Stimulated activated CD8-positive, alpha-beta memory T cell treated with anti-CD3 and anti-CD28 coated beads, Interleukin-7, amount 100 ng/mL, for 4 hours (primary cell): ENCODE results near the gene NID1.

ENCODE experiments used
- DNase-seq, 2 donors: peaks; one replicate each; pipeline ENCODE4 v3.0.0-alpha.2; 2020; ENCODE audit warnings: low read depth in 2 of 2

NID1 gene, protein sequence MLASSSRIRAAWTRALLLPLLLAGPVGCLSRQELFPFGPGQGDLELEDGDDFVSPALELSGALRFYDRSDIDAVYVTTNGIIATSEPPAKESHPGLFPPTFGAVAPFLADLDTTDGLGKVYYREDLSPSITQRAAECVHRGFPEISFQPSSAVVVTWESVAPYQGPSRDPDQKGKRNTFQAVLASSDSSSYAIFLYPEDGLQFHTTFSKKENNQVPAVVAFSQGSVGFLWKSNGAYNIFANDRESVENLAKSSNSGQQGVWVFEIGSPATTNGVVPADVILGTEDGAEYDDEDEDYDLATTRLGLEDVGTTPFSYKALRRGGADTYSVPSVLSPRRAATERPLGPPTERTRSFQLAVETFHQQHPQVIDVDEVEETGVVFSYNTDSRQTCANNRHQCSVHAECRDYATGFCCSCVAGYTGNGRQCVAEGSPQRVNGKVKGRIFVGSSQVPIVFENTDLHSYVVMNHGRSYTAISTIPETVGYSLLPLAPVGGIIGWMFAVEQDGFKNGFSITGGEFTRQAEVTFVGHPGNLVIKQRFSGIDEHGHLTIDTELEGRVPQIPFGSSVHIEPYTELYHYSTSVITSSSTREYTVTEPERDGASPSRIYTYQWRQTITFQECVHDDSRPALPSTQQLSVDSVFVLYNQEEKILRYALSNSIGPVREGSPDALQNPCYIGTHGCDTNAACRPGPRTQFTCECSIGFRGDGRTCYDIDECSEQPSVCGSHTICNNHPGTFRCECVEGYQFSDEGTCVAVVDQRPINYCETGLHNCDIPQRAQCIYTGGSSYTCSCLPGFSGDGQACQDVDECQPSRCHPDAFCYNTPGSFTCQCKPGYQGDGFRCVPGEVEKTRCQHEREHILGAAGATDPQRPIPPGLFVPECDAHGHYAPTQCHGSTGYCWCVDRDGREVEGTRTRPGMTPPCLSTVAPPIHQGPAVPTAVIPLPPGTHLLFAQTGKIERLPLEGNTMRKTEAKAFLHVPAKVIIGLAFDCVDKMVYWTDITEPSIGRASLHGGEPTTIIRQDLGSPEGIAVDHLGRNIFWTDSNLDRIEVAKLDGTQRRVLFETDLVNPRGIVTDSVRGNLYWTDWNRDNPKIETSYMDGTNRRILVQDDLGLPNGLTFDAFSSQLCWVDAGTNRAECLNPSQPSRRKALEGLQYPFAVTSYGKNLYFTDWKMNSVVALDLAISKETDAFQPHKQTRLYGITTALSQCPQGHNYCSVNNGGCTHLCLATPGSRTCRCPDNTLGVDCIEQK

GRCh38 chr1:236064674-236065508, at the start of gene NID1:
TSS of gene NID1 (minus strand) at chr1:236065090. CDS start at chr1:236065079, 11 bp downstream.
- peak in 1 of 2 donors; percentile 8 for DNase-seq

GRCh38 chr1:236114076-236114747, 49.3 kb upstream of the NID1 start:
- DNase-seq: no peak

DNA sequence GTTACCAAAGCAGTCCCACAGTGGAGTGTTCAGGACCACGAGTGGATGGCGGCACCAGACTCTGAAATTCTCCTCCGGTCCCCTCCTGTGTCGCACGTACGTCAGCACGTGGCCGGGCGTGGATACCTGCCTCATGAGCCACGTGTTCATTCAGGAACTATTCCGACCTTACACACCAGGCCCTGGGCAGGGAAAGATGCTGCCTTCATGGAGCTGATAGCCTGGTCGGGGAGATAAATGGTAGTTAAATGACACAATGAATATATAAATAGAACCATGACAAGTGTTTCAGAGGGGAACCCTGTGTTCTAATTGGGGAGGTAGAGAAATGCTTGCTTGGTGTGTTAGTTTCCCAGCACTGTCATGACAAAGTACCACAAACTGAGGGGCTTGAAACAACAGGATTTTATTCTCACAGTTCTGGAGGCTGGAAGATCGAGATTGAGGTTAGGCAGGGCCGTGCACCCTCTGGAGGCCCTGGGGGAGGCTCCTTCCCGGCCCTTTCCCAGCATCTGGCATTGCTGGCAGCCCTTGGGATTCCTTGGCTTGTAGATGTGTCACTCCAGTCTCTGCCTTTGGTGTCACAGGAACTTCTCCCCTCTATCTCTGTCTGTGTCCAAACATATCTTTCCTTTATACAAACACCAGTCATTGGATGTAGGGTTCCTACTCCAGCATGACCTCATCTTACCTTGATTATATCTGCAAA, 48.6 kb upstream of the NID1 start:
- DNase-seq: no peak

DNA sequence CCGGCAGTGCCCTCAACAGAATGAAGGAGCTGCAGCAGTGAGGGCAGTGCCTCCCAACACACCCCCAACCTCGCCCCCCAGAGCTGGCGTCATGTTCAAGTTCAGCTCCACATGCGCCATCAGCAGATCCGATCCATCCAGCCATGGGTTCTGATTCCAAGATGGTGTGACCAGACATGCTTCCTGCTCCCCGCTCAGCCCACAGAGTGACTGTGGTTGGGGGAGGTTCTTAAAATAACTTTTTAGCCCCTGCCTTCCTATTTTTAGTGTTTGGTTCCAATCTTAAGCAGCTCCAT, 47.4 kb upstream of the NID1 start:
- no peak for DNase-seq

DNA sequence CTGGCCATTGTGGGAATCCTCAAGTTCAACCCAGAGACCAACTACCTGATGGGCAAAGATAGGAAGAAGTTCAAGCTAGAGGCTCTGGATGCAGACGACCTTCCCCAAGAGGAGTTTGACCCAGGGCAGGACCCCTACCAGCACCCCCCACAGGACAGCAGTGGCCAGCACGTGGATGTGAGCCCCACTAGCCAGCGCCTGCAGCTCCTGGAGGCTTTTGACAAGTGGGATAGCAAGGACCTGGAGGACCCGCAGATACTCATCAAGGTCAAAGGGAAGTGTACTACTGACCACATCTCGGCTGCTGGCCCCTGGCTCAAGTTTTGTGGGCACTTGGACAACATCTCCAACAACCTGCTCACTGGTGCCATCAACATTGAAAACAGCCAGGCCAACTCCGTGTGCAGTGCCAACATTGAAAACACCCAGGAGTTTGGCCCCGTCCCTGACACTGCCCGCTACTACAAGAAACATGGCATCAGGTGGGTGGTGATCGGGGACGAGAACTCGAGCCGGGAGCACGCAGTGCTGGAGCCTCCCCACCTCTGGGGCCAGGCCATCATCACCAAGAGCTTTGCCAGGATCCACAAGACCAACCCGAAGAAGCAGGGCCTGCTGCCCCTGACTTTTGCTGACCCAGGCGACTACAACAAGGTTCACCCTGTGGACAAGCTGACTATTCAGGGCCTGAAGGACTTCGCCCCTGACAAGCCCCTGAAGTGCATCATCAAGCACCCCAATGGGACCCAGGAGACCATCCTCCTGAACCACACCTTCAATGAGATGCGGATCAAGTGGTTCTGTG, 46.8 kb upstream of the NID1 start:
- no peak for DNase-seq

DNA sequence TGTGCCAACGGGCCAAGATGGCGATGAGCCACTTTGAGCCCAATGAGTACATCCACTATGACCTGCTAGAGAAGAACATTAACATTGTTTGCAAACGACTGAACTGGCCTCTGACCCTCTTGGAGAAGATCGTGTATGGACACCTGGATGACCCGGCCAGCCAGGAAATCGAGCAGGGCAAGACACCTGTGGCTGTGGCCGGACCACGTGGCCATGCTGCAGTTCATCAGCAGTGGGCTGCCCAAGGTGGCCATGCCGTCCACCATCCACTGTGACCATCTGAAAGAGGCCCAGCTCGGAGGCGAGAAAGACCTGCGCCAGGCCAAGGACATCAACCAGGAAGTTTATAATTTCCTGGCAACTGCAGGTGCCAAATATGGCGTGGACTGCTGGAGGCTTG, 45.2 kb upstream of the NID1 start:
- DNase-seq: no peak

DNA sequence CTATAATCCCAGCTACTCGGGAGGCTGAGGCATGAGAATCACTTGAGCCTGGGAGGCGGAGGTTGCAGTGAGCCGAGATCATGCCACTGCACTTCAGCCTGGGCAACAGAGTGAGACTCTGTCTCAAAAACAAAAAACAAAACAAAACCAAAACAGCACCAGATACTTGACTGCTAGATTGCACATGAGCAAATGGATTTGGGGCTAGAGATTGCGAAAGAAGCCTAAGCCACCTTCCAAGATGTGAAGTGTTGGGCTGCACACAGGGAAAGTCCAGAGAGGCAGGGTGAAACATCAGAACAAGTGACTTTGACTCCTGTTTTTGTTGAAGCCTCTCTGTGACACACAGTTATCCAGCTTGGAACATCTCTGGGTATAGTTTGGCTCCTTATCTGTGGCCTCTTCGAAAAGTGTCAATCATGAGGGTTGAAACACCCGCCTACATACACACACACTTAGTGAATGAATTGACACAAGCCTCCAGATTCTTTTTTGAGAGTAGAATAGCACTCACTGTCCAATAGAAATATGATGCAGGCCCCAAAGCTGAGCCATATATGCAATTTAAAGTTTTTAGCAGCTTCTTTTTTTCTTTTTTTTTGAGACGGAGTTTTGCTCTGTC, 43.2 kb upstream of the NID1 start:
- no peak for DNase-seq

DNA sequence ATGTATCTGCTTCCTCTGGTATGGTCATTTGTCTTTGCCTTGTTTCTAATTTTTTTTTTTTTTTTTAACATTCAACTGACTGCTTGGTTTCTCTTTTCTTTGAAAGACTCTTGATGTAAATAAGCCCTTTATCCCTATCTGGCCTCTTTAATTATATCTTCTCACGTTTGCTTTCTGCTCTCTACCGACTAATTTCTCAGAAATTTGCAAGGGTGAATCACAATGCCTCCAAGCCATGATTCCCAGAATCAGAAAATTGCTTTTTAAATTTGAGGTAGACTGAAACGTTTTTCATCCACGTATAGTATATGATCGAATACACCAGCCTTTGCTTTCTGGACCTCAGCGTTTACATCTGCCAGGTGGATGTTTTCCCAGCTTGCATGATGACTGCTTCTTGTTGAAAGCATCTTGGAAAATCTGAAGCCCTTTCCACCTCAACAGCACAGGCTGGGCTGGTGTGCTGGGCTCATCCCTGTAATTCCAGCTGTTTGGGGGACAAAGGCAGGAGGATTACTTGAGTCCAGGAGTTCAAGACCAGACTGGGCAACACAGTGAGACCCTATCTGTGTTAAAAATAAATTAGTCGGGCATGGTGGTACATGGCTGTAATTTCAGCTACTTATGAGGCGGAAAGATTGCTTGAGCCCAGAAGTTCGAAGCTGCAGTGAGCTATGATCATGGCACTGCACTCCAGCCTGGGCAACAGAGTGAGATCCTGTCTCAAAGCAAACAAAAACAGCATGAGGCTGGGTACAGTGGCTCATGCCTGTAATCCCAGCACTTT, 42.4 kb upstream of the NID1 start:
- DNase-seq: no peak

GRCh38 chr1:236103646-236104218, 38.8 kb upstream of the NID1 start:
- peak in 1 of 2 donors; percentile 20 for DNase-seq

DNA sequence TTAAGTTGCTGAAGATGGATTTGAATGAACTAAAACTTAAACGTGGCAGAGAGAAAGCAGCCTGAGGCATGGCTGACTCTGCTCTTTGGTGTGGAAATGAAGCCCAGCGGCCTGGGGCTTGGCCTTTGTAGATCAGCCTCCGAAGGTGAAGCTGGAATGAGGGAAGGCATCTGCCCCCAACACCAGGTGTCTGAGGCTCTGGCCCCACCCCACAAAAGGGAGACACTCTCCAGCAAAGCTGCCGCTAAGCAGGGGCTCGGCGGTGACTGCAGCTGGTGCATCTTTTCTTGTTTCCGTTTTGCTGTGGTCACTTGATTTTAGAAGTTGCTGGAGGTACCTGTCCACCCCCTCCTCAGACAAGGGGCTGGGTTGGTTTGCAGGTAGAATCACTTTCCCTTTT, 38.2 kb upstream of the NID1 start:
- DNase-seq: no peak

DNA sequence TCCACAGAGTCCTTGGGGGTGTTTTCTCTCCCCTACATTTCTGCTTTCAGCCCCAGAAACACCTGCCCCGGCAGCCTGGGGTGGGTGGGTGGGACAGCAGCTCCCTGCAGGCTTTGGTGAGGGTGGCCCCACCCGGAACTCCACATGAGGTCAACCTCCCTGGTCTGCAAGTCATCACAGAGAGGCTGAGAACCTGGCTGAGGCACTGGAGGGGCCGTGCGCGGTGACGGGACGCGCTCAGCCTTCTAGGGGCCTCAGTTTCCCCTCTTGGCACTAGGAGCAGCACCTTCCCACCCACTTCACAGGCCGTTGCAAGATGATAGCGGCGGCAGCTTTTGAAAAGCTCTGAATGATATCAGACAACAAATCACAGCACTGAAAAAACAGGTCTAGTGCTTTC, 37.7 kb upstream of the NID1 start:
- no peak for DNase-seq

- DNase-seq: no peak
These were observed 36.6 kb upstream of the NID1 start for GRCh38 chr1:236101233-236102200.

DNA sequence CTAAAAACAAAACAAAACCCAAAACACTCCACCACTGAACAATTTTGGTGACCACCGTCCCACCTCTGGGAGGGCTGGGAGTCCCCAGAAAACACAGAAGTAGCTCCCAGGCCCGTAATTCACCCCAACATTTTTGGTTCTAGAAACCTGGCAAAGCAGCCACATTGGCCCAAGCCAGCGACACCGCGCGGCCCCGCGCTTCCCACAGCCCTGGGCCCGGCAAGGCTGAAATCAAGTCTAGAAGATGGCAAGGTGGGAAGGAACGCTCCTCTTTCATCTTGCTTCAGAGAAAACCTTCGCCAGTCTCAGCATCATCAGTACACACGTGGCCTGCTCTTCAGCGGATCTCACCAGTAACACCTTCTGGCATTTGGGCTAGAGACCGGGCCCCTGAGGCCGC, 35.9 kb upstream of the NID1 start:
- DNase-seq: no peak

DNA sequence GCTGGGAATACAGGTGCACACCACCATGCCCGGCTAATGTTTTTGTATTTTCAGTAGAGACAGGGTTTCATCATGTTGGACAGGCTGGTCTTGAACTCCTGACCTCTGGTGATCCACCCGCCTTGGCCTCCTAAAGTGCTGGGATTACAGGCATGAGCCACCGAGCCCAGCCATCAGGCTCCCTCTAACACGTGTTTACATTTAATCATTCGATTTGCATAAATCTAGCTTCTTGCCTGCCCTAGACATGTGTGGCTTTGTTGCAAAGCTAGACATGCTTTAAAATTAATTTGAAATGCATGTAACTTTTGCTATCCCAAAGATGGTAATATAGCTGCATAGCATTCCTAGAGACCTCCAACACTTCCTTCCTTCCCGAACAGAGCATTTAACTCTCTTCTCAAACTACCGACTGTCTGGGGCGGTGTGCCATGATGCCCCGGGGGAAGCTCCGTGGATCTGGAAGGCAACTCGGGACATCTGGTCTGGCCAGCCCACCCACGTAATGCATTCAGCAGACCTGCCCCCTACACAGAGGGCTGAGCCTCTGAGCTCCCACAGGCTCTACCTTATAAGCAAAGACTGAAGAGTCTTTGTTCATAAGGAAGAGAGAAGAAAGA, 34.6 kb upstream of the NID1 start:
- DNase-seq: no peak

DNA sequence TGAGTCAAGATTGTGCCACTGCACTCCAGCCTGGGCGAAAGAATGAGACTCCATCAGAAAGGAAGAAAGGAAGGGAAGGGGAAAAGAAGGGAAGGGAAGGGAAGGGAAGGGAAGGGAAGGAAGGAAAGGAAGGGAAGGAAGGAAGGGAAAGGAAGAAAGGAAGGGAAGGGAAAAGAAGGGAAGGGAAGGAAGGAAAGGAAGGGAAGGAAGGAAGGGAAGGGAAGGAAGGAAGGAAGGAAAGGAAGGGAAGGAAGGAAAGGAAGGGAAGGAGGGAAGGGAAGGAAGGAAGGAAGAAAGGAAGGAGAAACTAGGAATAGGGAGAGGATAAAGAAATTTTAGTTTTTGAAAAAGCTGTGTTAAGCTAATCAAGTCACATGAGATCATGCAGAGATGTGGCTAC, 33.4 kb upstream of the NID1 start:
- no peak for DNase-seq
